HepG2 (cell line): Measurements from ENCODE around the gene CCT3. TPM values are rescaled to one million over a fixed set of nuclear protein-coding genes. Genes with fewer than 3 reads are reported as not detected.

Experiments
- ARNTL ChIP-seq: sonication (generic); formaldehyde crosslinking; IDR thresholded peaks from 2 replicates; pipeline ENCODE4 v1.4.0; 2020; ENCODE audit warnings: mild to moderate bottlenecking, missing genetic modification reagents
- EHMT2 ChIP-seq: fragments of 200-600 bp; sonication (generic); IDR thresholded peaks from 2 replicates; pipeline ENCODE4 v1.7.0; 2017; ENCODE audit warnings: antibody characterized with exemption, low read depth, low read length, borderline replicate concordance
- FOXK2 ChIP-seq: fragments of 450-650 bp; IDR thresholded peaks from 2 replicates; pipeline ENCODE4 v1.6.1; 2016
- HCFC1 ChIP-seq: fragments of 150-350 bp; IDR thresholded peaks from 2 replicates; pipeline ENCODE4 v1.6.1; 2014; ENCODE audit warnings: low read depth, low read length
- HES4 ChIP-seq: sonication (generic); formaldehyde crosslinking; IDR thresholded peaks from 2 replicates; pipeline ENCODE4 v1.9.0; 2021; ENCODE audit warnings: mild to moderate bottlenecking, missing genetic modification reagents, borderline replicate concordance
- HNF4G ChIP-seq, 2 experiments: sonication (generic) in 1 of 2; formaldehyde crosslinking in 1 of 2; IDR thresholded peaks; 2 replicates each; pipeline versions ENCODE4 v1.4.0 to v1.6.1; 2011 to 2020; ENCODE audit warnings: borderline replicate concordance in 2 of 2, low read depth in 2 of 2, mild to moderate bottlenecking in 2 of 2, low read length in 1 of 2, missing genetic modification reagents in 1 of 2, moderate library complexity in 1 of 2
- HNRNPH1 ChIP-seq: fragments of 200-400 bp; formaldehyde crosslinking; optimal IDR thresholded peaks from 2 replicates; pipeline ENCODE3; 2017; ENCODE audit warnings: mild to moderate bottlenecking, low read depth, low read length
- HNRNPL ChIP-seq: fragments of 200-400 bp; formaldehyde crosslinking; IDR thresholded peaks from 2 replicates; pipeline ENCODE4 v1.6.1; 2017; ENCODE audit warnings: mild to moderate bottlenecking, low read depth, low read length
- KAT7 ChIP-seq: IDR thresholded peaks from 2 replicates; pipeline ENCODE4 v1.6.1; 2018; ENCODE audit warnings: borderline replicate concordance, missing compliant biosample characterization
- KDM2A ChIP-seq: sonication (generic); formaldehyde crosslinking; IDR thresholded peaks from 2 replicates; pipeline ENCODE4 v1.4.0; 2020; ENCODE audit warnings: low read depth, missing genetic modification reagents, borderline replicate concordance
- LRRFIP1 ChIP-seq: sonication (generic); formaldehyde crosslinking; conservative IDR thresholded peaks from 2 replicates; pipeline ENCODE4 v1.4.0; 2020; ENCODE audit warnings: missing genetic modification reagents
- MTERF4 ChIP-seq: sonication (generic); formaldehyde crosslinking; IDR thresholded peaks from 2 replicates; pipeline ENCODE4 v1.8.0; 2023; ENCODE audit warnings: mild to moderate bottlenecking, missing genetic modification reagents
- MTF1 ChIP-seq: sonication (generic); formaldehyde crosslinking; IDR thresholded peaks from 2 replicates; pipeline ENCODE4 v1.5.0; 2020; ENCODE audit warnings: missing genetic modification reagents
- MZF1 ChIP-seq: sonication (generic); formaldehyde crosslinking; IDR thresholded peaks from 2 replicates; pipeline ENCODE4 v1.8.1; 2023; ENCODE audit warnings: mild to moderate bottlenecking, missing genetic modification reagents, borderline replicate concordance
- NR2F1 ChIP-seq, 2 experiments: fragments of 450-650 bp in 1 of 2; formaldehyde crosslinking in 1 of 2; IDR thresholded peaks; 2 replicates each; pipeline versions ENCODE4 v1.5.0 to v1.6.1; 2016 to 2020; ENCODE audit warnings: mild to moderate bottlenecking in 1 of 2, missing compliant biosample characterization in 1 of 2, missing genetic modification reagents in 1 of 2, moderate library complexity in 1 of 2
- PHB2 ChIP-seq: fragments of 450-650 bp; IDR thresholded peaks from 2 replicates; pipeline ENCODE4 v1.6.1; 2018; ENCODE audit not compliant: partially characterized antibody
- POGK ChIP-seq: sonication (generic); formaldehyde crosslinking; conservative IDR thresholded peaks from 2 replicates; pipeline ENCODE4 v1.8.0; 2022; ENCODE audit warnings: mild to moderate bottlenecking, moderate library complexity, missing genetic modification reagents
- RARA ChIP-seq: IDR thresholded peaks from 2 replicates; pipeline ENCODE4 v1.6.1; 2016; ENCODE audit warnings: missing genetic modification reagents, missing compliant biosample characterization
- RFX3 ChIP-seq: IDR thresholded peaks from 2 replicates; pipeline ENCODE4 v1.6.1; 2016; ENCODE audit warnings: missing biosample characterization, missing genetic modification reagents
- ZBTB20 ChIP-seq: sonication (generic); formaldehyde crosslinking; IDR thresholded peaks from 2 replicates; pipeline ENCODE4 v1.8.1; 2023; ENCODE audit warnings: missing genetic modification reagents, low read depth, mild to moderate bottlenecking, borderline replicate concordance
- ZNF138 ChIP-seq: sonication (generic); formaldehyde crosslinking; IDR thresholded peaks from 2 replicates; pipeline ENCODE4 v1.5.0; 2020; ENCODE audit warnings: mild to moderate bottlenecking, low read depth, missing genetic modification reagents
- ZNF274 ChIP-seq: sonication (generic); formaldehyde crosslinking; IDR thresholded peaks from 2 replicates; pipeline ENCODE4 v1.5.1; 2020; ENCODE audit warnings: mild to moderate bottlenecking, missing genetic modification reagents
- ZNF282 ChIP-seq: fragments of 450-650 bp; IDR thresholded peaks from 2 replicates; pipeline ENCODE4 v1.6.1; 2018; ENCODE audit not compliant: partially characterized antibody
- ZNF343 ChIP-seq: sonication (generic); formaldehyde crosslinking; IDR thresholded peaks from 2 replicates; pipeline ENCODE4 v1.4.0; 2020; ENCODE audit warnings: mild to moderate bottlenecking, missing genetic modification reagents
- ZNF614 ChIP-seq: IDR thresholded peaks from 2 replicates; pipeline ENCODE4 v1.6.1; 2018; ENCODE audit warnings: missing biosample characterization, missing genetic modification reagents, inconsistent platforms, borderline replicate concordance
- polyA plus RNA-seq, 8 experiments: library from polyadenylated mRNA; depleted of rRNA in 3 of 8; stranded (reverse) in 7 of 8; unstranded in 1 of 8; fragments of >200 nt; fragmentation: Illumina TruSeq in 4 of 8; extraction: Trizol in 4 of 8; gene quantifications; 2 replicates each; pipeline versions ENCODE4 v1.2.1 to v1.2.3, GENCODE V29; 2011 to 2016; ENCODE audit warnings: low read depth in 4 of 8, missing spikeins in 1 of 8, mixed read lengths in 1 of 8; ENCODE audit not compliant: insufficient read depth in 1 of 8
- total RNA-seq, 5 experiments: library from RNA; depleted of rRNA; stranded (reverse); fragments of >200 nt; fragmentation: Illumina TruSeq; extraction: Trizol; gene quantifications; 2 replicates each; pipeline ENCODE4 v1.2.3, GENCODE V29; 2016; ENCODE audit warnings: low read depth in 1 of 5

CCT3 gene
- total and polyA plus RNA-seq, 2 of the 13 experiments (the other 11 are each of a cell fraction or from before 2014, with no cell fraction given) = 319 to 615 TPM

- peak; percentile 63; the same call in 1 of the 2 replicates for TF ChIP-seq HES4 (CRISPR knock-in tag)
- TF ChIP-seq KAT7 (CRISPR knock-in tag) = no peak; the same call in 1 of the 2 replicates
- 0 out of 4 replicates have a peak, but pooled peaks of 1 of the 2 experiments have one; percentile 10 for TF ChIP-seq NR2F1 (CRISPR knock-in tag; IDR thresholded peaks at IDR 0.05)
- TF ChIP-seq ZNF138 = 0 out of 2 replicates have a peak, but pooled peaks have one; percentile 69
- TF ChIP-seq MZF1 (CRISPR knock-in tag) = no peak
- TF ChIP-seq ARNTL (CRISPR knock-in tag) = 0 out of 2 replicates have a peak, but pooled peaks have one; percentile 39
- TF ChIP-seq RARA (CRISPR knock-in tag) = no peak
- TF ChIP-seq HCFC1 = peak; percentile 93
- TF ChIP-seq ZNF274 (CRISPR knock-in tag) = 0 out of 2 replicates have a peak, but pooled peaks have one; percentile 21
- TF ChIP-seq ZNF614 (CRISPR knock-in tag) = no peak; the same call in 1 of the 2 replicates
- TF ChIP-seq HNRNPH1 = no peak
- peak; percentile 64 for TF ChIP-seq KDM2A (CRISPR knock-in tag)
- TF ChIP-seq EHMT2 = no peak
- no peak for TF ChIP-seq RFX3
- no peak for TF ChIP-seq MTF1
- no peak for TF ChIP-seq PHB2
- no peak for TF ChIP-seq FOXK2
- TF ChIP-seq ZNF282 = no peak
- TF ChIP-seq ZBTB20 (CRISPR knock-in tag) = peak; percentile 71; the same call in 1 of the 2 replicates
- TF ChIP-seq HNRNPL = no peak
- 0 out of 2 replicates have a peak, but pooled peaks have one; percentile 25 for TF ChIP-seq HNF4G (IDR thresholded peaks at IDR 0.05; ENCODE audit: borderline replicate concordance, low read depth, low read length)
- TF ChIP-seq HNF4G (CRISPR knock-in tag; IDR thresholded peaks at IDR 0.05; ENCODE audit: borderline replicate concordance, low read depth) = no peak
- peak; percentile 93; the same call in 1 of the 2 replicates for TF ChIP-seq MTERF4
- TF ChIP-seq POGK (CRISPR knock-in tag) = no peak
- TF ChIP-seq ZNF343 = peak; percentile 83; the same call in 1 of the 2 replicates
- TF ChIP-seq LRRFIP1 = no peak
Observed at GRCh38 chr1:156338180-156338976, at the start of gene CCT3, which contains the start of gene TSACC (continued).
